Measurements from ENCODE around the gene TMCC1.

DNA sequence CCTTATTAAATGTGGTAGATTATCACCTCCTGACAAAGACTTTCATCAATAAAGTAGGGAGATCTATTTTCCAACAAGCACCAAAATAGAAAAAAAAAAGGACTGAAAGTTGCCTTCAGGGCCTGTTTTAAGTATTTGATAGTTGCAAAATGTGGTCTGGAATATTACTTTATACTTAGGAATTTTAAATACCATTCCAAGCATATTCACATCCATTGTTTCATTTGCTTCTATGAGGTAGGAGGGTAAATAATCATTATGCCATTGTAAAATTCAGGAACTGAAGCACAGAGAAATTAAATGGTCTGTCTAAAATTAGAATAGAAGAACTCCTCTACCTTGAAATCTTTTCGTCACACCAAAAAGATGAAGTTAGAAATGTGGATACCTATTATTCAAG, 110.0 kb downstream of the TMCC1 start:
- TF ChIP-seq CTCF (conservative IDR thresholded peaks at IDR 0.05; ENCODE audit: low read length): no peak
- no peak for TF ChIP-seq EZH2phosphoT487 (IDR thresholded peaks at IDR 0.05; ENCODE audit: borderline replicate concordance)
